Stimulated activated CD8-positive, alpha-beta memory T cell treated with anti-CD3 and anti-CD28 coated beads, Interleukin-2, amount 100 ng/mL, for 1 hour (primary cell): ENCODE results near the gene EVC.

Experiments used
- DNase-seq, 2 donors: peaks; one replicate each; pipeline ENCODE4 v3.0.0-alpha.2; 2020; ENCODE audit warnings: low read depth in 2 of 2

The EVC gene

GRCh38 chr4:5730993-5731990 is 20.3 kb downstream of the EVC start:
- DNase-seq = no peak

GRCh38 chr4:5732158-5732557 is 21.2 kb downstream of the EVC start:
- DNase-seq = no peak

- no peak for DNase-seq
Measured at GRCh38 chr4:5734853-5735252, 23.9 kb downstream of the EVC start.

GRCh38 chr4:5735463-5735862 is 24.5 kb downstream of the EVC start:
- DNase-seq = no peak

GRCh38 chr4:5738061-5738460 is 27.1 kb downstream of the EVC start:
- no peak for DNase-seq

GRCh38 chr4:5742388-5742787 is 31.4 kb downstream of the EVC start:
- no peak for DNase-seq

GRCh38 chr4:5742968-5743367 is 32.0 kb downstream of the EVC start:
- DNase-seq = no peak

GRCh38 chr4:5746250-5746649 is 35.2 kb downstream of the EVC start:
- no peak for DNase-seq

- no peak for DNase-seq
Measured at GRCh38 chr4:5746829-5747737, 36.1 kb downstream of the EVC start.

GRCh38 chr4:5747738-5748375 is 36.9 kb downstream of the EVC start:
- no peak for DNase-seq

GRCh38 chr4:5749568-5749967 is 38.6 kb downstream of the EVC start:
- DNase-seq = no peak

GRCh38 chr4:5750052-5750945 is 39.3 kb downstream of the EVC start:
- DNase-seq = no peak

GRCh38 chr4:5750946-5751665 is 40.1 kb downstream of the EVC start:
- DNase-seq = no peak

- DNase-seq = no peak
Measured at GRCh38 chr4:5751666-5752375, 40.8 kb downstream of the EVC start.

GRCh38 chr4:5752376-5753184 is 41.6 kb downstream of the EVC start:
- no peak for DNase-seq

GRCh38 chr4:5753366-5753765 is 42.4 kb downstream of the EVC start:
- DNase-seq = no peak

GRCh38 chr4:5753766-5754528 is 42.9 kb downstream of the EVC start:
- DNase-seq = no peak

- DNase-seq = no peak
Measured at GRCh38 chr4:5754529-5754881, 43.5 kb downstream of the EVC start.
